OCI-LY7 (cell line): ENCODE measurements around the gene VRK3. TPM values are rescaled to one million over a fixed set of nuclear protein-coding genes. Genes with fewer than 3 reads are reported as not detected.

Experiments used
- BruUV-seq: library from RNA; stranded (reverse); fragments of 400-500 nt; replicated peaks from 2 replicates; lab custom pipeline; 2021; lab: Mats Ljungman, UMichigan
- CTCF ChIA-PET: fragments of 300-600 bp; sonication (Branson Sonifier 250); formaldehyde crosslinking; loops from one replicate; lab custom pipeline; 2022; ENCODE audit warnings: antibody characterized with exemption; ENCODE audit not compliant: unreplicated experiment; lab: Charles Lee
- POLR2A ChIA-PET: fragments of 300-600 bp; sonication (Branson Sonifier 250); formaldehyde crosslinking; loops from one replicate; lab custom pipeline; 2022; ENCODE audit warnings: antibody characterized with exemption; lab: Charles Lee
- DNase-seq: peaks from one replicate; pipeline ENCODE4 v3.0.0-alpha.2; 2015; ENCODE audit warnings: low spot score
- H2AFZ ChIP-seq: fragments of 200-600 bp; sonication (generic), shearing (Covaris generic); 2 replicates; pipeline ENCODE4 v1.6.1; 2014; ENCODE audit warnings: mild to moderate bottlenecking, antibody characterized with exemption, low read length, moderate library complexity
- H3K27ac ChIP-seq: fragments of 200-600 bp; sonication (generic); 2 replicates; pipeline ENCODE4 v1.5.1; 2014; ENCODE audit warnings: mixed run types, low read depth, mild to moderate bottlenecking, moderate library complexity, low read length, inconsistent platforms; ENCODE audit not compliant: poor library complexity, severe bottlenecking
- H3K36me3 ChIP-seq: fragments of 200-600 bp; sonication (generic); 2 replicates; pipeline ENCODE4 v1.6.1; 2014; ENCODE audit warnings: mild to moderate bottlenecking, antibody characterized with exemption, low read length, moderate library complexity, mixed read lengths; ENCODE audit not compliant: insufficient read depth
- H3K4me1 ChIP-seq: fragments of 200-600 bp; sonication (generic); 2 replicates; pipeline ENCODE4 v1.5.1; 2014; ENCODE audit warnings: mild to moderate bottlenecking, low read length; ENCODE audit not compliant: insufficient read depth, poor library complexity, severe bottlenecking
- H3K4me2 ChIP-seq: fragments of 200-600 bp; sonication (generic); 2 replicates; pipeline ENCODE4 v1.6.1; 2014; ENCODE audit warnings: mild to moderate bottlenecking, low read length
- H3K4me3 ChIP-seq: fragments of 200-600 bp; sonication (generic); 2 replicates; pipeline ENCODE4 v1.5.1; 2014; ENCODE audit warnings: mild to moderate bottlenecking, low read depth, low read length; ENCODE audit not compliant: poor library complexity, severe bottlenecking
- H3K79me2 ChIP-seq: fragments of 200-600 bp; sonication (generic); 2 replicates; pipeline ENCODE4 v1.6.1; 2016; ENCODE audit warnings: low read depth, mild to moderate bottlenecking, low read length, moderate library complexity, mixed read lengths; ENCODE audit not compliant: insufficient read depth
- H3K9me2 ChIP-seq: fragments of 200-600 bp; sonication (generic); 2 replicates; pipeline ENCODE4 v1.6.1; 2016; ENCODE audit warnings: mild to moderate bottlenecking, low read length, mixed read lengths; ENCODE audit not compliant: insufficient read depth
- H3K9me3 ChIP-seq: fragments of 200-600 bp; sonication (generic); 2 replicates; pipeline ENCODE4 v1.6.1; 2014; ENCODE audit warnings: mild to moderate bottlenecking, mixed run types, low read length, mixed read lengths
- H4K20me1 ChIP-seq: fragments of 200-600 bp; sonication (generic); 2 replicates; pipeline ENCODE4 v1.6.1; 2014; ENCODE audit warnings: mild to moderate bottlenecking, antibody characterized with exemption, low read length, moderate library complexity, mixed read lengths; ENCODE audit not compliant: insufficient read depth
- EZH2phosphoT487 ChIP-seq: fragments of 200-600 bp; sonication (generic); IDR thresholded peaks from 2 replicates; pipeline ENCODE4 v1.6.1; 2018; ENCODE audit warnings: low read depth, borderline replicate concordance, mild to moderate bottlenecking, mixed run types, antibody characterized with exemption, low read length, moderate library complexity, mixed read lengths
- intact Hi-C: fragments of 100-400 bp; cut with micrococcal nuclease; formaldehyde crosslinking; loops from one replicate; pipeline ENCODE4 v1.10.0; 2022; ENCODE audit not compliant: unreplicated experiment
- total RNA-seq, 2 experiments: library from RNA; depleted of rRNA in 1 of 2; stranded (reverse); fragments of >200 nt in 1 of 2; shearing (Covaris generic) in 1 of 2; gene quantifications; 2 replicates each; pipeline ENCODE4 v1.2.3, GENCODE V29; 2014 to 2022
- TF ChIP-seq, protein P1 (sequence below): fragments of 200-600 bp; sonication (generic); conservative IDR thresholded peaks from 2 replicates; pipeline ENCODE4 v1.5.1; 2014; ENCODE audit warnings: mild to moderate bottlenecking, antibody characterized with exemption, low read length, moderate library complexity, mixed read lengths

Gene VRK3
- total RNA-seq, 2 experiments from 2014 or later: 39.9 to 47.3 TPM

DNA sequence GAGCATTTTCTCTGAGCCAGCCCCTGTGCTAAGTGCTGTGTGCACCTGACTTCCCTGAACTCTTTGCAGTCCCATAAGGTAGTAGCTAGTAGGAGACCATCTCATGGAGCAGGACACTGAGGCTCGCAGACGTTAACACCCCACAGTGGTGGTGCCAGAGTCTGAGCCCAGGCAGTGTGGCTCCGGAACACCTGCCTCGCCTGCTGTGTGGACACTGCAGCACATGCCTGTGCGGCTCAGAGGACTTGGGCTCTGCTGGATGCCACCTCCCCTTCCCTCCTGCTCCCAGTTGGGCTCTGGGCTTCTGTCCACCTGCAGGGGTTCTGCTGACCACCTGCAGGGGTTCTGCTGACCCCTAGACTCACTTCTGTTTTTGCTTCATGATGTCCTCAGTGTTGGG, 37.2 kb downstream of the VRK3 start:
- Histone ChIP-seq H3K9me3 (no peaks in the 10 kb centered on the region), H4K20me1 (no peaks in the 10 kb centered on the region), H3K4me3 (no peak overlapping the region), H3K27ac (no peak overlapping the region), H2AFZ (no peak overlapping the region), H3K36me3 (peaks cover 8% of the 10 kb centered on the region; the same call in 1 of the 2 replicates), H3K79me2 (no peaks in the 10 kb centered on the region), H3K4me1 (no peaks in the 10 kb centered on the region), H3K4me2 (no peak overlapping the region), H3K9me2 (no peaks in the 10 kb centered on the region)
- no peak for TF ChIP-seq EZH2phosphoT487
- TF ChIP-seq, protein P1, sequence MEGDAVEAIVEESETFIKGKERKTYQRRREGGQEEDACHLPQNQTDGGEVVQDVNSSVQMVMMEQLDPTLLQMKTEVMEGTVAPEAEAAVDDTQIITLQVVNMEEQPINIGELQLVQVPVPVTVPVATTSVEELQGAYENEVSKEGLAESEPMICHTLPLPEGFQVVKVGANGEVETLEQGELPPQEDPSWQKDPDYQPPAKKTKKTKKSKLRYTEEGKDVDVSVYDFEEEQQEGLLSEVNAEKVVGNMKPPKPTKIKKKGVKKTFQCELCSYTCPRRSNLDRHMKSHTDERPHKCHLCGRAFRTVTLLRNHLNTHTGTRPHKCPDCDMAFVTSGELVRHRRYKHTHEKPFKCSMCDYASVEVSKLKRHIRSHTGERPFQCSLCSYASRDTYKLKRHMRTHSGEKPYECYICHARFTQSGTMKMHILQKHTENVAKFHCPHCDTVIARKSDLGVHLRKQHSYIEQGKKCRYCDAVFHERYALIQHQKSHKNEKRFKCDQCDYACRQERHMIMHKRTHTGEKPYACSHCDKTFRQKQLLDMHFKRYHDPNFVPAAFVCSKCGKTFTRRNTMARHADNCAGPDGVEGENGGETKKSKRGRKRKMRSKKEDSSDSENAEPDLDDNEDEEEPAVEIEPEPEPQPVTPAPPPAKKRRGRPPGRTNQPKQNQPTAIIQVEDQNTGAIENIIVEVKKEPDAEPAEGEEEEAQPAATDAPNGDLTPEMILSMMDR: no peak
- intact Hi-C loops: no loop called here
- ChIA-PET POLR2A (no interaction called here), CTCF (no interaction called here)
- no TSS peak for BruUV-seq
- no peak for DNase-seq

GRCh38 chr19:49987159-49987698, 37.9 kb downstream of the VRK3 start:
- POLR2A ChIA-PET: no interaction called here
- DNase-seq: peak; percentile 90
- H3K4me2 ChIP-seq: no peak overlapping the region
- no peaks in the 10 kb centered on the region for H3K4me1 ChIP-seq
- CTCF ChIA-PET: no interaction called here
- no peaks in the 10 kb centered on the region for H3K9me2 ChIP-seq
- H3K79me2 ChIP-seq: no peaks in the 10 kb centered on the region
- H3K4me3 ChIP-seq: no peak overlapping the region
- no TSS peak for BruUV-seq
- H2AFZ ChIP-seq: no peak overlapping the region
- TF ChIP-seq, protein P1: no peak
- TF ChIP-seq EZH2phosphoT487: no peak
- no peaks in the 10 kb centered on the region for H3K9me3 ChIP-seq
- peaks cover 5% of the 10 kb centered on the region; the same call in 1 of the 2 replicates for H3K36me3 ChIP-seq
- no peaks in the 10 kb centered on the region for H4K20me1 ChIP-seq
- H3K27ac ChIP-seq: no peak overlapping the region
- intact Hi-C loops: no loop called here

DNA sequence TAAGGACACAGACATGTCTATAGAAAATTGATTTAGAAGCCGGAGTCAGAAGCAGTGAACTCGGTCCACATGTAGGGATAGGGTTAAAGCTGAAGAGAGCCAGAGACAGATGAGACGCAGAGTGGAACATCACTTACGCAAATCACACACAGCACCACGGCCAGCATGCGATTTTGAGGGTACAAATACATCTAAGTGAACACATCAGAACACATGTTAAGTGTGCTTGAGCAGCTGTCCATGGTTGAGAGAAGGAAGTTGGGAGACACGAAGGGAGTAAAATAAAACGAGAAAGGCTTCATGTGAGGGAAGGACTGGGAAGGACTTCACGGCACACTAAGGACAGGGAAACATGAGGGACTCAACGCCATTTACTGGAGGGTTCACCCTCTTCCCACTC, 38.8 kb downstream of the VRK3 start:
- Histone ChIP-seq H3K79me2 (no peaks in the 10 kb centered on the region), H3K36me3 (peaks cover 4% of the 10 kb centered on the region; the same call in 1 of the 2 replicates), H3K4me2 (no peak overlapping the region), H3K9me3 (no peaks in the 10 kb centered on the region), H3K4me3 (no peak overlapping the region), H3K27ac (no peak overlapping the region), H3K4me1 (no peaks in the 10 kb centered on the region), H4K20me1 (no peaks in the 10 kb centered on the region), H3K9me2 (no peaks in the 10 kb centered on the region), H2AFZ (no peak overlapping the region)
- CTCF ChIA-PET: no interaction called here
- POLR2A ChIA-PET: no interaction called here
- no peak for TF ChIP-seq EZH2phosphoT487
- TF ChIP-seq, protein P1: no peak
- no TSS peak for BruUV-seq
- DNase-seq: no peak
- intact Hi-C loops: no loop called here
